GM19240 (cell line): Measurements from ENCODE around the gene DNAJC6.
A peak's percentile ranks its signal among the peaks of the same experiment; 100 is the strongest.
"Not testable (repeated sequence)": the region's sequence is repeated elsewhere in the genome, so short reads cannot be mapped to it uniquely, and the experiment has no call there.

Source experiments
- DNase-seq: peaks from one replicate; pipeline ENCODE4 v3.0.0; 2011; ENCODE audit warnings: low spot score; ENCODE audit not compliant: insufficient read length

DNAJC6 gene

DNA sequence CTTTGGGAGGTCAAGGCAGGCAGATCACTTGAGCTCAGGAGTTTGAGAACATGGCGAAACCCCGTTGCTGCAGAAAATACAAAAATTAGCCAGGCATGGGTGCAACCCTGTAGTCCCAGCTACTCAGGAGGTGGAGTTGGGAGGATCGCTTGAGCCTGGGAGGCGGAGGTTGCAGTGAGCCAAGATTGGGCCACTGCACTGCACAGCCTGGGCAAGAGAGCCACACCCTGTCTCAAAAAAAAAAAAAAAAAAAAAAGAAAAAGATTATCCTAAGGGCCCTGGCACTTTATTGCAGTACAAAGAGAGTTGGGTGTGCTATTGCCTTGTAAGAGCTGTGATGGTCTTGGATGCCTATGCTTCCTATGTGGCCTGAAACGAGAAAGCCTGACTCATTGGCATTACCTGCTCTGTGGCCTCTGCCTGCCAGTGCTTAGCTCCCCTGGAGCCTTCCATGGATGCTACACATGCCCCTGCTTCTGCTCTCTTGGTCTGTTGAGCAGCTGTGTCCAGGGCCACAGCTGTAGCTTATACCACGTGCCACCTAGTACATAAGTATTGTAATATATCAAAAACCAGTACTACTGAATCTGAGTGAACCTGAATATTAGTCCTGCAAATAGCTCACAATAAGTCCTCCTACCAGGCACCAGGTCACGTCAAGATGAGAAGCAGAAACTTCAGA lies 45.8 kb downstream of the DNAJC6 start:
- DNase-seq = no peak

DNA sequence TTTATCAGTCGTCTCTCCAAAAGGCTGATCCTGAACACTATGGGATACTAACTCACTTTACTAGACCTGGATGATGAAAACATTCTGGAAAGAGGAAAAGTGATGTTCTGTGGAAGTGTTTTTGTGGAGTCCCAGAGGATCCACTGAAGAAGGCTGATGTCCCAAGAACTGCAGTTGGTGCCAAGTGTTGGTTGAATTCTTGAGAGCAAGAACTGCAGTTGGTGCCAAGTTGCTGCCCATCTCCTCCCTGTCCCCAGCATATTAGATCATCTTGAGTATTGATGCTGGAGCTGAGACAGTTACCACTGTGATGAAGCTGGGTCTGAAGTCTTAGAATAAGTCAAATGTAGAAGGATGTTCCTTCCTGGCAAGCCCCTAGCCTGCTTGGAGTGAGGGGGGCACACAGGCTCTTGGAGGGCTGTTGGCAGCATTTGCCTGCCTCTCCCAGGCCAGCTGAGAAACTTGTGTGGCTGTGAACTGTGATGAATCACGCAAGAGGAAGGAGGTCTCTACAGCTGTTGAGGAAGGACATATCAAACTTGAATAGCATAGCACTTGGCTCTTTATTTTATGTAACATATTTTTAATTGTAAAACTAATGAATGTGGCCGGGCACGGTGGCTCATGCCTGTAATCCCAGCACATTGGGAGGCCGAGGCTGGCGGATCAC lies 48.1 kb downstream of the DNAJC6 start:
- no peak for DNase-seq

GRCh38 chr1:65359888-65360287 lies 50.5 kb downstream of the DNAJC6 start:
- no peak for DNase-seq

GRCh38 chr1:65360648-65361047 lies 51.3 kb downstream of the DNAJC6 start:
- DNase-seq = no peak

DNA sequence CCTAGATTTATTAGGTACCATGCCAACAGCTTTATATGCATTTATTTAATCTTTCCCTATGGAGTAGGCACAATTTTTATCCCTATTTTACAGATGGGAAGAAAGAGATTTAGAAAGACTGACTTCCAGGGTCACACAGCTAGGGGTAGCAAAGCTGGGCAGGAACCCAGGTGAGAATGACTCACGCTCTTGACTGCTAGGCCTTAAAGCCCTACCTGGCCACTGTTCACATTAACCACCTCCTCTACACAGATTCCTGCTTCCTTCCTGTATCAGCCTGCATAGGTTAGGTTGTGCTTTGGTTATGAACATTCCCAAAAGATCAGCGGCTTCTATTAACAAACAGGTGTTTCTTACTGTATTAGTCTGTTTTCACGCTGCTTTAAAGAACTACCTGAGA lies 53.2 kb downstream of the DNAJC6 start:
- no peak for DNase-seq

DNA sequence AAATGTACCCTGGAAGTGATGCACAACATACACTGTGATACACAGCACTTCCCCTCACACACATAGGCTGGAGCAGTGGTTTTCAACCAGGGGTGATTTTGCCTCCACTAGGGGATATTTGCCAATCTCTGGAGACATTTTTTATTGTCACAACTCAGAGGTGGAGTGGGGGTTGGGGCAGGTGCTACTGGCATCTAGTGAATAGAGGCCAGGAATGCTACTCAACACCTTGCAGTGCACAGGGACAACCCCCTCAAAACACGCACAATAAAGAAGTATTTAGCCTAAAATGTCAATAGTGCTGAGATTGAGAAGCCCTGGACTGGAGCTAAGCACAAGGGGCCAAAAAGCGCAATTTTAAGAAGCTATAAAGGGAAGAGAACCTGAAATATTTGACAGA lies 54.1 kb downstream of the DNAJC6 start:
- no peak for DNase-seq

- no peak for DNase-seq
These were observed 59.1 kb downstream of the DNAJC6 start for GRCh38 chr1:65368403-65368802.

DNA sequence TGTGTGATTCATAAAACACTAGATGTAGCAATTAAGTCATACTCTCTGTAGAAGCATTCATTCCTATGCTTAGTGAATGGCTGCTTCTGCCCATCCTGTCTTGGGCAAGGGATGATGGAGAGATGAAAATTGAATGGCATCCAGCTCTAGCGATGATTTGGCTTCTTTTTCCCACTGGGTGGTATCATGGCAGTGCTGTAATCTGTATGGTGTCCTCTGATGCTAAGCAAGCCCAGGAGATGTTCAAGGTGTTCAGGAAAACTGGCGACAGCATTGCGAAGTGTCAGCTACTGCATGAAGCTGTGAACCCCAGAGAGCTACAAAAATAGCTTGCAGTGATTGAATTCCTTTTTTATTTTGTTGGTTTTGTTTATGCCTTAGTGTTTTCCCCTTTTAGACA lies 62.2 kb downstream of the DNAJC6 start:
- DNase-seq = no peak

DNA sequence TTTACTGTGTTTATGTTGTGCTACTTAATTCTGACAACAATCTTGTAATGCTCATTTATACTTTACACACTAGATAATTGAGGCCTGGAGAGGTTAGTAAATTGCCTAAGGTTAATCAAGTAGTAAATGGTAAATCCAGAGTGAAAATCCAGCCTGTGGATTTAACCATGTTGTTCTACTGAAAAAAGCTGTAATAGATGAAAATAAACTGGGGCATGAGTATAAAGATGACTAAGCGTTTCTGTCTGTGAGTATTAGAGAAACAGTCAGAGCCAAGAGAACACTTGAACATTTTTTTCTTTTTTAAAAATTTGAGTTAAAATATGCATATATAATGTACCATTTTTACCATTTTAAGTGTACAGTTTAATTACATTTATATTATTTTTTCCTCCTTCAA lies 63.2 kb downstream of the DNAJC6 start:
- no peak for DNase-seq

GRCh38 chr1:65377496-65378246 lies 68.3 kb downstream of the DNAJC6 start:
- no peak for DNase-seq

GRCh38 chr1:65378247-65378946 lies 69.1 kb downstream of the DNAJC6 start:
- no peak for DNase-seq

GRCh38 chr1:65384426-65384825 lies 75.1 kb downstream of the DNAJC6 start:
- not testable (repeated sequence) for DNase-seq

GRCh38 chr1:65386439-65386838 lies 77.1 kb downstream of the DNAJC6 start:
- no peak for DNase-seq

DNA sequence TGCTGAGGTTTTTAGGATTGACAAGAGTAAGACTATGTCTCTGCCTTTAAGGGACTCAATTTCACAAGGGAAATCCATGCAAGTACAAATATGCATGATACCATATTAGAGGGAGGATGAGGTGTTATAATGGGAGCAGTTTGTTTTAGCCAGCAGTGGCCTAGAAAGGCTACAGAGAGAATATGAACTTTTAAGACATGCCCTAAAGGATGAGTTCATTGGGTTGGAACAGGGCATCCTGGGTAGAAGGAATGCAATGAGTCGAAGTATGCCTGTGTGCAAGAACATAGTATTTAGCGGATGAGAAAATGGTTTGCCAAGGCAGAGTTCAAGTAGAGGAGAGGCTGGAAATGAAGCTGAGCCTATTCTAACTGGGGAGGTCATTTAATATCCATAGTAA lies 78.5 kb downstream of the DNAJC6 start:
- DNase-seq = no peak

DNA sequence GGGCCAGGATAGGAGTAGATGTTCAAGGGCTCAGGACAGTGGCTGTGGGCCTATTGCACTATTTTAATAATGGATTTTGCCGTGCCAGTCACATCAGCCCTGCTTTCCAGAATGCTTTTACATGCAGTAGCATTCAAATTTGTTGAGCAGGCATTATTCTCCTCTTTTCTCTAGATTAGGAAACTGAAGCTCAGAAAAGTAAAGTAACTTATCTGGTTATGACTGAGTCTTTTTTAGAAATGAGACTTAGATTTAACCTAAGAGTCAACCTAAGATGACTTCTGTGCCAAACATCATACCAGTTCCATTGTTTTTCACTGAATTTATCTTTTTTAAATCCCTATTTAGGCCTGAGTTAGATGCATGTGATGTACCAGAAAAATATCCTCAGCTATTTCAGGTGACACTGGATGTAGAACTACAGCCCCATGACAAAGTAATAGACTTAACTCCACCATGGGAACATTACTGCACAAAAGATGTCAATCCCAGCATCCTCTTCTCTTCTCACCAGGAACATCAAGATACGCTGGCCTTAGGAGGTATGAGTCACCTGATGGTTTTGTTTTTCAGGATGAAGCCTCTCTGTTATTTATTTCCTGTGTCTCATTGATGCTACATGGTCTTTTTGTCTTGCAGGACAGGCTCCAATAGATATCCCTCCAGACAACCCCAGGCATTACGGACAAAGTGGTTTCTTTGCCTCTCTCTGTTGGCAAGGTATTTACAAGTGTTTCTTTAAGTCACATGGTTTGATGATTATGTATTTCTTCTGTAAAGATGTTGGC lies 79.8 kb downstream of the DNAJC6 start:
- DNase-seq = no peak

GRCh38 chr1:65392497-65392896 lies 83.2 kb downstream of the DNAJC6 start:
- no peak for DNase-seq

DNA sequence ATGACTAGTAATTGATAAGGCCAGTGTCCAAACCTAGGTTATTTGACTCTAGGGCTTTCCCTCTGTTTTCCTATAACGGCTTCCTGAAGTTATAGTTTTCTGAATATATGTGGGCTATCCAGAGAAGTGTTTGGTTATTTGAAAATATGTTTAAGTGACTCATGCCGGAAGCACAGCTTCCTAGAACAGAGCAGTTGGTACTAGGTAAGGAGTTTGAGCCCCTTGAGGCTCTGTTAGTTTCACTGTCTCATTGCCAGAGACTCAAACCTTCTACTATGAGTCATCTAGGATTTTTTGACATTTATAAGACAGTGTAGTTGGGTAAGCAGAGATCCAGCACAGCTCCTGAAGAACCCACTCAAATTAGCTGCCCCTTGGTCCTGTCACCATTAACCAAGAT lies 84.0 kb downstream of the DNAJC6 start:
- peak; percentile 18 for DNase-seq

DNA sequence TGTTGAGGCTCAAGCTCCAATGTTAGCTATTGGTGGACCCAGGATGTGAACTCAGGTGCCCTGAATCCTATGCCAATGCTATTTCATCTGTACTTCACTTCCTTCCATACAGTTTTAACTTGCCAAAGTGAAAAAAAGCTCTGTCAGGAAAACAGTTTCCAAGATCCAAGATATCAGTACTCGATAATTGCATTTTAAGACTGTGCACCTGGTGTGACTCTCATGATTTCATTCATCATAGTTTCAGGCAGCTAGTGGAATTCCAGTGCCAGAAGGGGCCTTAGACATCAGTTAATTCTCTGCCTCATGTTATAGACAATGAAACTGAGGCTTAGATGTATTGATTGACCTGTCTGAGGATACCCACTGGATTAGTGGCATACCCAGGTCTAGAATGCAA lies 84.6 kb downstream of the DNAJC6 start:
- DNase-seq = no peak

DNA sequence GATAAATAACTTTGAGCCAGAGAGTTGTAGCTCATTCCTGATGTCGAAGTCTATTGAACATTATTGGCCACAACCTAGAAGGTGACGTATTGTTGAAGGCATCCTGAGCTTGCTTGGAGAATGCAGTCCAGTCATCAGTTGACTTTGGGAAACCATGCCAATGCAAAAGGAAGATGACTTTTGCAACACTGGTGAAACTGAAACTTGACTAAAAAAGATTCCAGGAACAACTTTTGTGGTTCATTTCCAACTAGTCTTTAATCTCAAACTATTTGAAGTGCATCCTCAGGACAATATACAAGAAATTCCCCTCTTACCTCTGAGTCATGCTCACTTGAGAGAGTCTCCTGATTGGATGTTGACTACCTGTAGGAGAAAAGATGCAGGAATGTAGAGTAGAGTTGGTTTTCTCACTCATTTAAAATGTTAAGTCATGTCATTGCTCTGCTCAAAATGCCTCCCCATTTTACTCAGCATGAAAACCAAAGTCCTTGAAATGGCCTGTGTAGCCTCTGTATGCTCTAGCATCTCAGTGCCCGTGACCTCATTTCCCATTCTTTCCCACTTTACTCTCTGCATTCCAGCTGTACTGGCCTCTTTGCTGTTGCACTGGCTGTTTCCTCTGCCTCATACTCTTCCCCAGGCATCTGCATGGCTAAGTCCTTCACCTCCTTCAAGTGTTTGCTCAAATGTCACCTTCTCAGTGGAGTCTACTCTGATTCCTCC lies 86.7 kb downstream of the DNAJC6 start:
- DNase-seq = no peak

DNA sequence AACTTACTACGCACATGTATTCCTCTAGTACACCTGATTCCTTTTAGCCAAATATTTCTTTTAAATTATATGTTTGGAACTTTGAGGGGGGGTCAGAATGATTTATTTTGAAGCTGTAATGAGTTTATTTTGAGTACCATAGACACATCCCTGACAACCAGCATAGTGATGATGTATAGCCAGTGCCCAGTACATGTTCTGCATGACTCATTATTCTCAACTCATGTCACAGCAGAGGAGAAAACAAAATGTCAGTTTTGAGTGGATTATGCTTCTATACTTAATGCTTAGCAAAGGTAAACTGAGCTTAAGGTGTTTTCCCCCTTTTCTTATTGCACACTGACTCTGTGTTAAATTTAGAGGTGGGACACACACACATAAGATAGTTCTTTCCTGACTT lies 88.7 kb downstream of the DNAJC6 start:
- DNase-seq = no peak

DNA sequence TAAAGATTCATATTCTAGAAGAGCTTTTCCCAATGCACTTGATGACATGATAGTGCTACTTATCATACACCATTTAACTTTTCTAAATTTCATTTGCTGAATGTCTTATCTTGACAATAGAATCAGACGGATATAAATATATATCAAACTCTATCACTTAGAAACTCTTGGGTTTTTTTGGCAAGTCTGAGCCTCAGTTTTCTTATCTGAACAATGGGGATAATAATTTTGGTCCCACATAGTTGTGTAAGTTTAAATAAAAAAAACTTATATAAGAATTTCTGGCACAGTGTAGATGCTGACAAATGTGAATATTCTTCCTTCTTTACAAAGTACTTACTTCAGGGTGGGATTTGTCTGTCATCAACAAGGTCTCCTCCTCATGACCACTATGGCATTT lies 89.7 kb downstream of the DNAJC6 start:
- no peak for DNase-seq
